Mucosa of stomach (tissue), 1 donor: ENCODE measurements around the gene GTF2A2.

Experiments used
- H3K27me3 ChIP-seq: one replicate; pipeline ENCODE4 v1.7.0; 2013; ENCODE audit warnings: mild to moderate bottlenecking, low read length; ENCODE audit not compliant: control insufficient read depth, insufficient read depth
- H3K36me3 ChIP-seq: one replicate; pipeline ENCODE4 v1.7.0; 2013; ENCODE audit warnings: low read length; ENCODE audit not compliant: control insufficient read depth, insufficient read depth
- H3K4me1 ChIP-seq: one replicate; pipeline ENCODE4 v1.7.0; 2013; ENCODE audit warnings: mild to moderate bottlenecking, low read length; ENCODE audit not compliant: control insufficient read depth, insufficient read depth
- H3K4me3 ChIP-seq: one replicate; pipeline ENCODE4 v1.7.0; 2013; ENCODE audit warnings: low read length
- H3K9ac ChIP-seq: one replicate; pipeline ENCODE4 v1.7.0; 2013; ENCODE audit warnings: mild to moderate bottlenecking, low read length, moderate library complexity
- H3K9me3 ChIP-seq: one replicate; pipeline ENCODE4 v1.7.0; 2013; ENCODE audit warnings: mild to moderate bottlenecking, low read length, moderate library complexity; ENCODE audit not compliant: control insufficient read depth
- donor health status: Pancreatic carcinoma.

Gene GTF2A2

GRCh38 chr15:59591356-59591755 is 66.0 kb downstream of the GTF2A2 start:
- H3K4me3 ChIP-seq: no peak overlapping the region
- no peaks in the 10 kb centered on the region for H3K27me3 ChIP-seq
- H3K4me1 ChIP-seq: peaks cover 38% of the 10 kb centered on the region
- no peaks in the 10 kb centered on the region for H3K9me3 ChIP-seq
- no peak overlapping the region for H3K9ac ChIP-seq
- H3K36me3 ChIP-seq: no peaks in the 10 kb centered on the region

DNA sequence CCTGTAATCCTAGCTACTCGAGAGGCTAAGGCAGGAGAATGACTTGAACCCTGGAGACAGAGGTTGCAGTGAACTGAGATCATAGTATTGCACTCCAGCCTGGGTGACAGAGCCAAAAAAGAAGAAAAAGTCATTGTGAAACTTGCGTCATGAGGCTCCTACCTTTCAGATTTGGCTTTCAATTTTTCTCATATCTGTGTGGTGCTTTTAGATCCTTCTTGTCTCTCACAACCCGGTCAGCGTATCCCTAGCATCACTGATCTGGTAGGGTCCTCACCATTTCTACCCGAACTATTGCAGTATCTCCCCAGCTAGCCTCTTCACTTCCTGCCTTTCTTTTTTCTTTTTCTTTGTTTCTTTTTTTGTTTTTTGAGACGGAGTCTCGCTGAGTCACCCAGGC is 67.3 kb downstream of the GTF2A2 start:
- Histone ChIP-seq H3K4me1 (peaks cover 25% of the 10 kb centered on the region), H3K9me3 (no peaks in the 10 kb centered on the region), H3K27me3 (no peaks in the 10 kb centered on the region), H3K9ac (no peak overlapping the region), H3K36me3 (no peaks in the 10 kb centered on the region), H3K4me3 (no peak overlapping the region)
